Caco-2 (cell line): Measurements from ENCODE around the gene BTBD3. TPM values are rescaled to one million over a fixed set of nuclear protein-coding genes. Genes with fewer than 3 reads are reported as not detected.

Experiments used
- BruUV-seq: library from RNA; stranded (reverse); fragments of 400-500 nt; replicated peaks from 2 replicates; lab custom pipeline; 2021; lab: Mats Ljungman, UMichigan
- CTCF ChIA-PET: fragments of 300-600 bp; sonication (Branson Sonifier 250); formaldehyde crosslinking; loops from one replicate; lab custom pipeline; 2022; ENCODE audit warnings: antibody characterized with exemption; lab: Charles Lee
- POLR2A ChIA-PET: fragments of 300-600 bp; sonication (Branson Sonifier 250); formaldehyde crosslinking; loops from one replicate; lab custom pipeline; 2022; ENCODE audit warnings: antibody characterized with exemption; lab: Charles Lee
- DNase-seq, 2 experiments: peaks; one replicate each; pipeline versions ENCODE4 v3.0.0 to v3.0.0-alpha.2; 2020 to 2022
- H3K27me3 ChIP-seq: replicated peaks from 2 replicates; pipeline ENCODE4 v1.6.0; 2011; ENCODE audit warnings: low read length; ENCODE audit not compliant: control insufficient read depth, insufficient read depth
- H3K36me3 ChIP-seq: 2 replicates; pipeline ENCODE4 v1.5.1; 2011; ENCODE audit warnings: low read length; ENCODE audit not compliant: control insufficient read depth, insufficient read depth
- H3K4me1 ChIP-seq: fragments of 250-450 bp; sonication (Bioruptor Pico); 2 replicates; pipeline ENCODE4 v1.5.1; 2020; ENCODE audit warnings: mild to moderate bottlenecking
- H3K4me3 ChIP-seq: 2 replicates; pipeline ENCODE4 v1.5.1; 2011; ENCODE audit warnings: low read depth, mild to moderate bottlenecking, control low read depth, low read length
- H3K9me3 ChIP-seq: fragments of 250-450 bp; sonication (Bioruptor Pico); 2 replicates; pipeline ENCODE4 v1.5.1; 2020; ENCODE audit warnings: mild to moderate bottlenecking, moderate library complexity
- H3K27ac Mint-ChIP-seq: one replicate; pipeline ENCODE4 v1.8.0; 2022; ENCODE audit warnings: mixed read lengths; ENCODE audit not compliant: unreplicated experiment
- H3K27me3 Mint-ChIP-seq: one replicate; pipeline ENCODE4 v1.8.0; 2022; ENCODE audit warnings: mixed read lengths; ENCODE audit not compliant: insufficient read depth, unreplicated experiment
- H3K36me3 Mint-ChIP-seq: one replicate; pipeline ENCODE4 v1.8.0; 2022; ENCODE audit warnings: mild to moderate bottlenecking, mixed read lengths; ENCODE audit not compliant: insufficient read depth, unreplicated experiment
- H3K4me1 Mint-ChIP-seq: one replicate; pipeline ENCODE4 v1.8.0; 2022; ENCODE audit warnings: low read depth, mixed read lengths; ENCODE audit not compliant: unreplicated experiment
- H3K4me3 Mint-ChIP-seq: one replicate; pipeline ENCODE4 v1.8.0; 2022; ENCODE audit warnings: mild to moderate bottlenecking, moderate library complexity, mixed read lengths; ENCODE audit not compliant: unreplicated experiment
- H3K9me3 Mint-ChIP-seq: one replicate; pipeline ENCODE4 v1.8.0; 2022; ENCODE audit warnings: mixed read lengths; ENCODE audit not compliant: unreplicated experiment
- CTCF ChIP-seq, 2 experiments: fragments of 200-600 bp in 1 of 2; IDR thresholded peaks; 1 replicate in 1 of 2; 2 replicates in 1 of 2; pipeline versions ENCODE4 v1.5.1 to v1.8.0; 2011 to 2022; ENCODE audit warnings: antibody characterized with exemption in 1 of 2, control low read depth in 1 of 2, inconsistent platforms in 1 of 2, low read depth in 1 of 2, low read length in 1 of 2, mild to moderate bottlenecking in 1 of 2, moderate library complexity in 1 of 2; ENCODE audit not compliant: insufficient read depth in 1 of 2, severe bottlenecking in 1 of 2, unreplicated experiment in 1 of 2
- intact Hi-C: fragments of 100-400 bp; cut with micrococcal nuclease; formaldehyde crosslinking; loops from one replicate; pipeline ENCODE4 v1.10.0; 2022; ENCODE audit not compliant: unreplicated experiment
- total RNA-seq: library from RNA; stranded (reverse); gene quantifications from 2 replicates; pipeline ENCODE4 v1.2.3, GENCODE V29; 2022

BTBD3 gene
- total RNA-seq, 1 experiment from 2014 or later: 44.1 TPM

GRCh38 chr20:11918981-11919380 lies 1.3 kb downstream of the BTBD3 start:
- BruUV-seq: no TSS peak
- POLR2A ChIA-PET: no interaction called here

GRCh38 chr20:11919581-11919980 lies 1.9 kb downstream of the BTBD3 start:
- H3K9me3 ChIP-seq: no peaks in the 10 kb centered on the region
- H3K36me3 Mint-ChIP-seq: no peaks in the 10 kb centered on the region
- no peak overlapping the region for H3K4me3 ChIP-seq
- H3K27me3 ChIP-seq: no peaks in the 10 kb centered on the region
- H3K4me1 ChIP-seq: no peaks in the 10 kb centered on the region
- CTCF ChIA-PET: no interaction called here
- BruUV-seq: no TSS peak
- TF ChIP-seq CTCF (IDR thresholded peaks at IDR 0.05; ENCODE audit: insufficient read depth in 1 of 2, low read depth in 1 of 2, low read length in 1 of 2, severe bottlenecking in 1 of 2, unreplicated experiment in 1 of 2): no peak
- no peaks in the 10 kb centered on the region for H3K27me3 Mint-ChIP-seq
- H3K4me1 Mint-ChIP-seq: no peaks in the 10 kb centered on the region
- H3K9me3 Mint-ChIP-seq: no peaks in the 10 kb centered on the region
- DNase-seq: no peak
- H3K36me3 ChIP-seq: peaks cover 5% of the 10 kb centered on the region
- intact Hi-C loops: no loop called here
- POLR2A ChIA-PET: no interaction called here
- H3K27ac Mint-ChIP-seq: no peak overlapping the region
- H3K4me3 Mint-ChIP-seq: no peak overlapping the region

More at GRCh38 chr20:11918981-11919380, 1.3 kb downstream of the BTBD3 start:
- no peak for DNase-seq
- Histone ChIP-seq H3K4me3 (no peak overlapping the region), H3K36me3 (peaks cover 5% of the 10 kb centered on the region), H3K9me3 (no peaks in the 10 kb centered on the region), H3K27me3 (no peaks in the 10 kb centered on the region), H3K4me1 (no peaks in the 10 kb centered on the region)
- H3K4me1 Mint-ChIP-seq: no peaks in the 10 kb centered on the region
- CTCF ChIA-PET: no interaction called here
- no peak overlapping the region for H3K4me3 Mint-ChIP-seq
- H3K9me3 Mint-ChIP-seq: no peaks in the 10 kb centered on the region
- H3K36me3 Mint-ChIP-seq: no peaks in the 10 kb centered on the region
- intact Hi-C loops: no loop called here
- H3K27me3 Mint-ChIP-seq: no peaks in the 10 kb centered on the region
- no peak overlapping the region for H3K27ac Mint-ChIP-seq
- TF ChIP-seq CTCF (IDR thresholded peaks at IDR 0.05; ENCODE audit: insufficient read depth in 1 of 2, low read depth in 1 of 2, low read length in 1 of 2, severe bottlenecking in 1 of 2, unreplicated experiment in 1 of 2): no peak

GRCh38 chr20:11920083-11920482 lies 2.4 kb downstream of the BTBD3 start:
- Mint-ChIP-seq H3K4me1 (no peaks in the 10 kb centered on the region), H3K9me3 (no peaks in the 10 kb centered on the region), H3K4me3 (no peak overlapping the region), H3K27me3 (no peaks in the 10 kb centered on the region), H3K36me3 (no peaks in the 10 kb centered on the region), H3K27ac (no peak overlapping the region)
- no peak for TF ChIP-seq CTCF (IDR thresholded peaks at IDR 0.05; ENCODE audit: insufficient read depth in 1 of 2, low read depth in 1 of 2, low read length in 1 of 2, severe bottlenecking in 1 of 2, unreplicated experiment in 1 of 2)
- BruUV-seq: no TSS peak
- POLR2A ChIA-PET: no interaction called here
- Histone ChIP-seq H3K4me1 (no peaks in the 10 kb centered on the region), H3K4me3 (no peak overlapping the region), H3K27me3 (no peaks in the 10 kb centered on the region), H3K36me3 (peaks cover 5% of the 10 kb centered on the region), H3K9me3 (no peaks in the 10 kb centered on the region)
- CTCF ChIA-PET: no interaction called here
- no peak for DNase-seq
- intact Hi-C loops: no loop called here
